SK-N-DZ (cell line): Measurements from ENCODE around the gene IER5.

Source experiments
- DNase-seq: peaks from one replicate; pipeline ENCODE4 v3.0.0-alpha.2; 2015; ENCODE audit warnings: low spot score

The IER5 gene

DNA sequence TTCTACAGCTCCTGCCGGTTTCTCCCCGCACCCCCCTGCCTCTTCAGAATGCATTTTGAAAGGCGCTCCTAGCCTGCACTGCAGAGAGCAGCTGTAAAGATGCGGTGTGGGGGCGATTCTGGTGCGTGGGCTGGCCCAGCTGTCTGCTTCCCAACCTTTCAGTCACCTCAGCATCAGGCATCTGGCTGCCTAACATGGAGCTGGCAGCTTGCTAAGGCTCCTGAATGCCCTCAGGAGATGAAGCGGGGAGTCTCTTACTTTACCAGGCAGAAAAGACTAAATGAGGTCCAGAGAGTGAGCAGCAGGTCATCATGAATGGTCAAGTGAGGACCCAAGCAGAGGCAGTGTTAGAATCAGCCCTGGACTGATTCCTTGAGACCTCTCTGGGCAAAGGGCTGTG is 8.7 kb downstream of the IER5 start:
- no peak for DNase-seq

DNA sequence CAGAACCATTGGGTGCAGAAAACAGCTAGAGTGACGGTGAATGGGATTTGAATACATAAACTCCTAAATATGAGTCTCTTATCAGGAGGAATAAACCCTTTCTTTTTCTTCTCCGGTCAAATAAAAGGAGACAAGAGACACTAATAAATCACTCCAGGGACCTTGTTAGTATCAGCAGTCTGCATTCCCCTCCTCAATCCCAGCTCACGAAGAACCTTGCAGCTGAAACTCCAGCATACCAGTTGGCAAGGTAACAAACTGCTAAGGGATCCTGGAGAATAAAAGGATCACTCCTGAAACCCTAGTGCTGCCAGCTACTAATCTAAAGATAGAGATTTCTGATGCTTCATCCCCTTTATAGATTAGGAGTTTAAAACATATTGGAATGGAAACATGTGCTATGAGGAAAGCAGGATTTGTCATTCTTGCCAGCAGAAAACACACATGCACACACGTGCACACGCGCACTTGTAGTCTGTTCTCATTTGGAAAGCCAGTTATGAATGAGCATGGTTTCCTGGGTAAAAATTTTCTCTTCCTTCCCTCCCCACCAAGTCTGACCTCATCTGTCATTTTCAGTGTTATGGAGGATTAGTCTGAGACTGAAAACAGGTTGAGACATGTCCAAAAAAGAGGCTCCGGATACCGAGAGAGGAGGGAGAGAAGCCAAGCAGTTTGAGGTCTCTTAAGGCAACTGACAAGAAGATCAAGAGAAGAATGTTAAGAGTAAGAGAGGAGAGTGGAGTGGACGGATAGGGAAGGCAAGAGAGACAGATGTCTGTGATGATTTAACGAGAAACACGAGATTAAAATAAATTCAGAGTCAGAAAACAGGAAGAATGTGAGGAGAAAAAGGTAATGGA is 10.9 kb downstream of the IER5 start:
- no peak for DNase-seq

DNA sequence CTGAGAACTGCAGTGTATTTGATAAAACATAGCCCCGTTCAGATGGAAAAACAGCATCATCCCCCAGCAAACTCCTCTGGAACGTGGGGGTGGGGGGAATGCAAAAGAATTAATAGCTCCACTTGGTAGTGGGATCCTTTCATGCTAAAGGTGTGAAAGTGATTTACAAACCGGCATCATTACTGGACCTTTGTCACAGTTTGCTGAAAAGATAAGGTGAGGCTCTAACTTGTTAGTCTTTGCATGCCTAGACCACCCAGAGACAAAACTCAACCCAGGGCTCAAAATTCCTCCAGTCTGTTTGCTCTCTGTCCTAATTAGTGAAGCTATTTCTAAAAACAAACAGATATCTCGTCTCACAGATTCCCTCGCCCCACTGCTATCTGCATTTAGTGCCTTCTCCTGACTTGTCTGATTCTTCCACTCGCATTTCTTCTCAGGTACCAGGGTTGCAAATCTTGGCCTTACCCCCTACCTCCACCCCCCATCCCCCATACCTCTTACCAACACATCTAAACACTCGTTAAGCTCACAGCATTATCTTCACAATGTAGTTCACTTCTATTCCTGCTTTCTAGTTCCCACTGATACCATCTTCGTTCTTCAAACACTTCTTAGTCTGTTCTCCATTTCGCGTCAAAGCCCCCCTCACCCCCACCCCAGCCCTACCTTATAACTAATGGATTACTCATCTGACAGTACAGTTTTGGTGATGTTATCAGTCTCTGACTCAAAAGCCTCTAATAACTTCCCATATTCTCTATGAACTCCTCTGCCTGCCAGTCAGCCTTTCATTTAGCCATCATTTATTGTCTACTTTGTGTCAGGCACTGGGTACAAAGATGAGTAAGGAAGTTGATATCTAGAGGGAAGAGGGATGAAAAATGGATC is 11.8 kb downstream of the IER5 start:
- no peak for DNase-seq

GRCh38 chr1:181100934-181101333 is 12.4 kb downstream of the IER5 start:
- no peak for DNase-seq

GRCh38 chr1:181101581-181102226 is 13.2 kb downstream of the IER5 start:
- DNase-seq = no peak

DNA sequence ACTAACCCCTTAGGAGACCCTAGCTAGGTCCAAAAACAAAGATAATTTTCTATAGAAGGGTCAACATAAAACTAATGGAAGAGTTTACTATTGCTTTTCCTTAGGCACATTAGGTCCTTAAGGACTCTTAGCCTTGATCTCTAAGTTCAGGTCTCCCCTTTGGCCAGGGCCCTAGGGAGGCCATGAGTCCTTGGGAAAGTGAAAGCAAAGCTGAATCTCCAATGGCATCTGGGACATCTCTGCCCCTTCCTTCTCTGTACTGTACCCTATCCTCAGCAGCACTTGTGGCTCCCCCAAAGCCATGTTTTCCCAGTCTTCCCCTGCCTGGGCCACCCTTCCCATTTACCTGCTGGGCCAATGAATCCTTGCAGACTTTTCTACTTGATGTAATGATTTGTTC is 14.3 kb downstream of the IER5 start:
- DNase-seq = no peak

- no peak for DNase-seq
Measured at GRCh38 chr1:181103399-181103798, 14.9 kb downstream of the IER5 start.

DNA sequence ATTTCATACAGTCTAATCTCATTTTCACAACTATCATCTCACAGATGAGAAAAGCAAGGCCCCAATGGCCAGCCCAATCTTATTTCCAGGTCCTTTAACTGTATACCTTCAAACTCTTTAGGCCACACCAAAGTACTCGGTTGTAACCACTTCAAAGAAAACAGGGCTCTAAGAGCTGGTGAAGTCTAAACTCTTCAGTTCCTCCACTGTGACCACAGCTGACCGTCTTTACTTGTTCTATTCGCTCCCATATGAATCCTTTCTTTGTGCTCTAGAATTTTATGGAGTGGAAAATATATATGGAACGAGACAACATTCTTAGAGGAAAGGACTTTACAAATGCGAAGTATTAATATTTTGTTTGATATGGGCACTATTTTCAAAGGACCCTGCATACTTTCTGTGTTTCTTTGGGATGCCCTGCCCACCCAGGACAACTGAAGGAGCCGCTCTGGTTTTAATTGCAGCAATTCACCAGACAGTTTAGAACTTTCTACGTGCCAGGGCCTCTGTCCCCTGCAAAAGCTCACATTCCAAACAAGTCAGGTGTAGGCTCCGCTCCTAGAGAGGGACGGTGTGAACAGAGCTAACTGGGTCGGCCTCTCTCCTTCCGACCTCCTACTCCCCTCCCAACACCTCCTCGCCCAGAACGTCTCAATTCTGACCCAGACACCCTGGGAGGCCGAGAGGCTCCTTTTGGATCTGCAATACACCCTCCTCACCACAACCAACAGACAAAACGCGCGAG is 15.7 kb downstream of the IER5 start:
- DNase-seq = no peak

- peak; percentile 59 for DNase-seq
Measured at GRCh38 chr1:181104790-181105133, 16.3 kb downstream of the IER5 start.

DNA sequence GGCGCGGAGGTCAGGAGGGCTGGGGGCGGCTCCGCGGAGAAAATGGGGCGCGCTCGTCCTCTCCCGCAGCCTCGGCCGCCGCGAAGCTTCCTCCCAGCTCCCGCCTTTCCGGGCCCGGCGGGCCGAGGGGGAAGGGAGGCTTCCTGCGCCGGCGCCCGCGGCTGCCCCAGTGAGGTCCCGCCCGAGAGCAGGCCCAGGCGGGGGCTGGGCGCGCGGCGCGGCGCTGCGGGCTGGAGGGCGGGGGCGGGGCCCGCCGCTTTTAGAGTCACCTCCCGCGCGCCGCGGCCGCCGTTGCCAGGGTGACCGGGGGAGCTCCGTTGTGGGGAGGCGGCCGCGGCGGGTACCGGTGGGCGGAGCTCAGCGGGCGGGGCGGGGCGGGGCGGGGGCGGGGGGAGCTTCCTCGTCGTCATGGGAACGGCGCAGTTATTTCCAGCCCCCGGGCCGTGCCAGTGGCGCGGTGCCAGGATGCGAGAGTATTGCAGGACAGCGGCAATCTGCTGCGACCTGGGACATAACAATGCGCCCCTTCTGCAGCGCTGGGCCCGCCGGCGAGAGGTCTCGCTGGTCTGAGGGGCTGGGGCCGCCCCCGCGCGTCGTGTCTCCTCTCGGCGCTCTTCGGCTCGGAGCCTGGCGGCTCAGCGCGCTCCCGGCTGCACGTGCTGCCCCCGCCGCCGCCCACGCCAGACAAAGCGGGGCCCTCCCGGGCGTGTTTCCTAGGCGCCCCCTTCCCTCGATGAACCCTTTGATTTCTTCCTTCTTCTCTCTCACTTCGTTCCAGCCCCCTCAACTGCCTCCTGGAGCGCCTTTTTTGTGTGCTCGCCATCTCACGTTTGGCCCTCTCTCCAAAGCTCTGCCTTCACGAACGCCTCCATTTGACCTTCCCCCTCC is 16.9 kb downstream of the IER5 start:
- DNase-seq = peak; percentile 82

DNA sequence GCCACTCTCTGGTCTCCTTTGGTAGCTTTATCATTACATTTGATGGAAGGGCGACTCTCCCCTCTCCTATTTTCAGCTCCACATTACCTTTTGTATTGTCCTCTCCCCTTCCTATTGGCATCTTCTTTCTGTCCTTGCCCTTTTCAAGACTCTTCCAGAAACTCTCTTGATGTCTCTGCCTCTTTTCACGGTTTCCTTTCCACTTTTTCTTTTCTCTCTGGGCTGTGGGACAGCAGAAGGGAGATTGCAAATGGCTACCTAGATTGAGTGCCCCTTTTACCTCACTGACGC is 17.5 kb downstream of the IER5 start:
- DNase-seq = no peak

GRCh38 chr1:181106479-181106878 is 18.0 kb downstream of the IER5 start:
- DNase-seq = no peak

- DNase-seq = no peak
Measured at GRCh38 chr1:181107711-181108110, 19.2 kb downstream of the IER5 start.

DNA sequence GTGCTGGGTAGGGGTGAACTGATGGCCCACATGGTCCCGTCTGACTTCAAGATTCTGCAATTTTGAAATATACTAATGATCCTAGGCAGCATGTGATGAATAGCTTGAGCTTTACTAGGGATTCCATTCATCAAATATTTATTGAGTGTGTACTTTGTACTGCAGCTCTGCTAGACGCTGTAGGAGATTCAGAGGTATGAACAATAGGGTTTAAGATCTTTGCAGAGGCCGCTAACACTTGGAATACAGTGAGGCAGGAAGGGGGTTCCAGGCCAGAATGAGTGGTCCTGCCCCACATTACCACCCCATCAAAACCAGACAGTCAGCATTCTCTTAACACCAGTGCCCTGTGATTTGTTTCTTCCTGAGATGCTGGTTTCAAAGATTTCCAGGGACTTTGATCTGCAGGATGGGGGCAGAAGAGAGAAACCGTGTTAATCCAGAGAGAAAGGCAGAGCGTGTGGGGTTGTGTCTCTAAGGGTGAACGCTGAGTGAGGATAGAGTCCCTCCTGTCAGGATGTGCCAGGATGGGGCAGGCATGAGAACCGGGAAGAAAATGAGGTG is 19.9 kb downstream of the IER5 start:
- DNase-seq = no peak

DNA sequence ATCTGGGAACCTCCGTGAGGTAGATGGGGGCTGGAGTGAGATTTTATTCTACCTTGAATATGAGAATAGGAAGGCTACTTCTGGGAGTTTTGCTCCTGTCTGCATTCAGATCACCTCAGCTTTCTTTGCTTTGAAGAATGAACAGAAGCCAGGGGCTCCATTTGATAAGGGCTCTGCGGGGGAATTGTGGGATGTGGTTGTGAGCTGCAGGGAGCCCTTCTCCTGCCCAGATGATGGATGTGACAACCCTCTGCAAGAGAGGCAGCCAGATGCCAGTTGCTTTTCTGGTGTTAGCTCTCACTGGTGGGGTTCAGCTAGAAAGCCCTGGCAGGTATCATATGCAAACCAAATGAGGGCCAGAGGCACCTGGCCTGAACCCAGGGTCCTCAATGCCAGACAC is 21.5 kb downstream of the IER5 start:
- no peak for DNase-seq

- DNase-seq = no peak
Measured at GRCh38 chr1:181111559-181111958, 23.1 kb downstream of the IER5 start.

DNA sequence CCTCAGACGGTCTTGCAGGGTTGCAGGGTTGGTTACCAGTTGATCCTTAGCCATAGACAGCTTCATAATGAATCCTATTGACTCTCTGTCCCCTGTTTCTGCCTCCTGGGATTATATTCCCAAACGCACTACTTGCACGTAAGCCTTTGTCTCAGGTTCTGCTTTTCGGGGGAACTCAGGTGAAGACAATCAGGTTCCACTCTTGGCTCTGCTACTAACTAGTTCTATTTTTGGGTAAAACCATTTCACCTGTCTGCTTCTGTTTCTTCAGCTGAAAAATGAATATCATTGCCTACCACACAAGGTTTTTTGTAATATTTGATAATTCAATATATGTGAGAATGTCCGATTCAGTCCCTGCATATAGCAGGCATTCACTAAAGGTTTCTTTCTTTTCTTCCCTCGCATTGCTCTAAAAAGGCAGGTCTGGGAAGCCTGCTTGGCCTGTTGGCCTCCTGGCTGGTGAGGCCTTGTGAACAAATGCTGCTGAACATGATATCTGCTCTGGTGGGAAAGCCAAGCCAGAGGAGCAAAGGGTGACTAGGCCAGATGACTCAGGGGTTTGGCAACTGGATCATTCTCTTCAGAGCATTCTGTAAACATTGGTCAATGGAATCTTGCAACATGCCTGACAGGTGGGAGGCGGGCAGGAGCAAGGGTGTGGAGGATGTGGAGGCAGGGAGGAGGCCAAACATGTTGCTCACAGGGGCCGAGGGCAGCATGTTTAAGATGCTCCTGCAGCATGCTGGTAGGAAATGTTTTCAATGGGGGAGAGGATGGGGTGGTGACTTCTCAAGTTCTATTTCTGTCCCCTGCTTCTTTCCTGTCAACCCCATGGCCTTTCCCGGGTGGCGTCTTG is 23.8 kb downstream of the IER5 start:
- no peak for DNase-seq

GRCh38 chr1:181113059-181113641 is 24.6 kb downstream of the IER5 start:
- DNase-seq = no peak
